CD4-positive, alpha-beta T cell treated with Interleukin-17A for 1 hour (primary cell): ENCODE measurements around the gene B4GALT5.
"Not testable (repeated sequence)": the region's sequence is repeated elsewhere in the genome, so short reads cannot be mapped to it uniquely, and the experiment has no call there.

Experiments
- DNase-seq: peaks from one replicate; pipeline ENCODE4 v3.0.0-alpha.2; 2020

B4GALT5 gene

DNA sequence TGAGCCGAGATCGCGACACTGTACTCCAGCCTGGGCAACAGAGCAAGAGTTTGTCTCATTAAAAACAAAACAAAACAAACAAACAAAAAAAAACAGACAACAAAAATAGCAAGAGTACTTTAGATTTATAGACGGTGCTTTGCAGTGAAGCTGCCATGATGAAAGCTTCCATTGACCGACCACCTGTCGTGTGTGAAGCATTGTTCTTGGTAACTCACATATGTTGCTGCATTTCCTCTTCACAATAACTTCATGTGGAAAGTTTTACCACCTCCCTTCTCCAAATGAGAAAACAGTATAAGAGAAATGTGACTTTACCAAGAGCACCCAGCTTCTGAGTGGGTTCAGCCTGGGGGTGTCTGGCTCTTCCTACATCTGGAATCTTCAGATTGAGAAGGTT lies 89.4 kb downstream of the B4GALT5 start:
- DNase-seq: no peak

DNA sequence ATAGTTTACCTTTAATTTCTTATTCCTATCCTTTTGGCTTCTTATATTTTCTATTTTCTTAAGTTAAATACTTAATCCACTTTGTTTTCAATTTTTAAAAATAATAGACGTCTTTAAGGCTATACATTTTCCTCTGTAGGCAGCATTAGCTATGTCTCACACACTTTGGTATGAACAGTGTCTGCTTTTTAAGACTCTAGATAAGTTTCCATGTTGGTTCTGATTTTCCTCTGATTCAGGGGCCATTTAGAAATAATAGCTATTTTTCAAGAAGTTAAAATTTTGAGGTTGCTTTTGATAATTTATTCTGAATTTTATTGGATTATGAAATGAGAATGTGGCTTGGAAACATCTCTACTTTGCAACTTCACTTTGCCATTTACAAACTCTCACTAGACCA lies 91.4 kb downstream of the B4GALT5 start:
- DNase-seq: no peak

DNA sequence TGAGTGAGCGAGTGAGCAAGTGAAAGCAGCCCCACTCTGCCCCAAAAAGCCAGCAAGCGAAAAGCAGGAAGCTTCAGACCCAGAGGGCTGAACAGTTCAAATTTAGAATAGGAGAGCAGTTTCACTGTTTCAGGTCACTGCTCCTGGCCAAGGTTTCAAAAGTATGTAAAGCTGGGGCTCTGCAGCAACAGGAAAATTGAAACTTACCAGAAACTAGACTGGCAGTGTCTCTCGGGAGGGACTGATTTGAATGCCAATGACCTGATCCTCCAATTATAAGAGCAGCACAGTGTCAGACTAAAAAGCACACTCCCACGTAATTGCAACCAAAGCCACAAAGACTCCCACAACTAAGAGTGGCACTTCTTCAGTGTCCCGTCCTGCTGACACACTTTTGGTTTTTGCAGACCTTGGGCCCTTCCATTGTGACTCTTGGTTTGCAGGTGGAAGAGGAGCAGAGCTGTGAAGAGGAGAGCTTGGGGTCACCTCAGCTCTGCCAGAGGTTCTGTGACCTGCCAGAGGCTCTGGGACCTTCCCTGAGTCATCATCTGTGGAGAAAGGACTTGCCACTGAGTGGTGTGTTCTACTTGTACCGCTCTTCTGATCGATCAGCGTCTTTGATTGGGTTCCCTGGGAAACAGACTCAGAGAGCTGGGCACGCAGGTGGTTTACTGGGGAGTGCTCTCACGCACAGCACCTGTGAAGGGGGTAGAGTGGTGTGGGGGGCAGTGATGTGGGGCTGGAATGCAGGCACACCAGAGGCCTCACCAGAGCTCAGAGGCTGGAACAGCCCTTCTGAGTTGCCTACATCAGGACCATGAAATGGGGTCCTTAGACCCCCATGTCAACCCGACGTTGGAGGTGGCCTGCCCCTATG lies 93.1 kb downstream of the B4GALT5 start:
- no peak for DNase-seq

DNA sequence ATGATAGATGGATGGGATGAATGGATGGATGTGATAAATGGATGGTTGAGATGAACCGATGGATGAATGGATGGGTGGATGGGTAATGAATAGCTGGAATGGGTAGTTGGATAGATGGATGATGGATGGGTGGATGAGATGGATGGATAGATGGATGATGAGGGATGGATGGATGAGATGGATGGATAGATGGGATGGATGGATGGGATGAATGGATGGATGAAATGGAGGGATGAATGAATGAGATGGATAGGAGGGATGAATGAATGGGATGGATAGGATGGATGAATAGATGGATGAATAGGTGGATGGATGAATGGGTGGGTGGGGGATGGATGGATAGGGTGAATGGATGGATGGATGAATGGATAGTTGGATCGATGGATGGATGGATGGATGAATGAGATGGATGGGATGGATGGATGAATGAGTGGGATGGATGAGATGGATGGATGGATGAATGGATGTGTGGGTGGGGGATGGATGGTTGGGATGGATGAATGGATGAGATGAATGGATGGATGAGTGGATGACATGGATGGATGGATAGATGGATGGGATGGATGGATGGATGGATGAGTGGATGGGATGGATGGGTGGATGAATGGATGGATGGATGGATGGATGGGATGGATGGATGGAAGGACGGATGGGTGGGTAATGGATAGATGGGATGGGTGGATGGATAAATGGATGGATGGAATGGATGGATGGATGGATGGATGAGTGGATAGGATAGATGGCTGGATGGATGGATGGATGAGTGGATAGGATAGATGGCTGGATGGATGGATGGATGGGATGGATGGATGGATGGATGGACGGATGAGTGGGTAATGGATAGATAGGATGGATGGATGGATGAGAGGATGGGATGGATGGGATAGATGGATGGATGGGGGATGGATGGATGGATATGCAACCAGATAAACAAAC lies 94.3 kb downstream of the B4GALT5 start:
- DNase-seq: no peak

DNA sequence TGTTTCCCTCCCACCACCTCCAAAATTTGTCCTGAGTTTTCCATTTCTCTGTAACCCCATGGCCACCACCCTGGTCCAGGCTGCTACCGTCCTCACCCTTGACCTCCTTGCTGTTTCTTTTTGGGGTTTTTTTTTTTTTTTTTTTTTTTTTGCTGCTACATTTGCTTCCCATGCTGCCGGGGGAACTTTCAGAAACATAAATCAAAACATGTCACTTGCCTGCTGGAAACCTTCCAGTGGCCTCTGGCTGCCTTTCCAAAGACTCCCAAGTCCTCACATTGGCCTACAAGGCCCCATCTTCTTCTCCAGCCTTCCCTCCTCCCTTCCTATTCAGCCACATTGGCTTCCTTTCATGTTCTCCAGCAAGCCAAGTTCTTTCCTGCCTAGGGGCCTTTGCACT lies 95.4 kb downstream of the B4GALT5 start:
- DNase-seq: no peak

DNA sequence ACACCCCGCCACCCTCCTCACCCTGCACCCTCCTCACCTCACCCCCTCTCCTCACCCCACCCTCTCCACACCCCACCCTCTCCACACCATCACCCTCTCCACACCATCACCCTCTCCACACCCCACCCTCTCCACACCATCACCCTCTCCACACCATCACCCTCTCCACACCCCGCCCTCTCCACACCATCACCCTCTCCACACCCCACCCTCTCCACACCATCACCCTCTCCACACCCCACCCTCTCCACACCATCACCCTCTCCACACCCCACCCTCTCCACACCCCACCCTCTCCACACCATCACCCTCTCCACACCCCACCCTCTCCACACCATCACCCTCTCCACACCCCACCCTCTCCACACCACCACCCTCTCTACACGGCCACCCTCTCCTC lies 96.3 kb downstream of the B4GALT5 start:
- DNase-seq: not testable (repeated sequence)

DNA sequence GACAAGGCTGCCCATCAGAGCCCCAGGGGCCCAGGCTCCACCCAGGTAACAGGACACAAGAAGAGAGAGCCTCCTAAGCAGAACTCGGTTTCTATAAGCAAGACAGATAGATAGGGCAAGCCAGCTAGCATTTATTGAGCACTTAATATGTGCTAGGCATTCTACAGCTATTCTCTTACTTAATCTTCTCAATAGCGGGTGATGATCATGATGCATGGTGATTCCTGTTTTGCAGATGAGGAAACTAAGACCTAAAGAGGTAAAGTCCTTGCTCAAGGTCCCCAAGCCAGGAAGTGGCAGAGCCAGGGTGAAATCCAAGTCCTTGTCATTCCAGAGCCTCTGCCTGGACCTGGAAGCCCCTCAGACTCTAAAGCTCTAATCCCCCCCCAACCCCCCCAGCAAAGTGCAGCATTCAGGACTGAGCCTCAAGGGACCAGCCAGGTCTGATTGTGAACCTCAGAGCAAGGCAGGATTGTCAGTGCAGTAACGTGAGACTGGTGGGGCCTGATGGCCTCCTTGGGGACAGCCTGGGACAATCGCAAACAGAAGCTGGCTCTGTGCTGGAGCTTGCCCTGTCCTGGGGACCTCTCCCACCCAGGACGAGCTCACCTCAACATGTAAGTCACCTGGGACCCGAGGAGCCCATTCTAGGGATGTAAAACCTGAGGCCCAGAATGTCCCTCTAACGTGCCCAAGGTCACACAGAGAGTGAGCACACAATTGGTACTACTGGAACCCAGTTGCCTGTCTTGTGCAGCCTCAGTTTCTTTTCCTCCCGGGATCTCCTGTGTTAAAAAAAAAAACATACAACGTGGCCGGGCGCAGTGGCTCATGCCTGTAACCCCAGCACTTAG lies 97.3 kb downstream of the B4GALT5 start:
- DNase-seq: no peak

DNA sequence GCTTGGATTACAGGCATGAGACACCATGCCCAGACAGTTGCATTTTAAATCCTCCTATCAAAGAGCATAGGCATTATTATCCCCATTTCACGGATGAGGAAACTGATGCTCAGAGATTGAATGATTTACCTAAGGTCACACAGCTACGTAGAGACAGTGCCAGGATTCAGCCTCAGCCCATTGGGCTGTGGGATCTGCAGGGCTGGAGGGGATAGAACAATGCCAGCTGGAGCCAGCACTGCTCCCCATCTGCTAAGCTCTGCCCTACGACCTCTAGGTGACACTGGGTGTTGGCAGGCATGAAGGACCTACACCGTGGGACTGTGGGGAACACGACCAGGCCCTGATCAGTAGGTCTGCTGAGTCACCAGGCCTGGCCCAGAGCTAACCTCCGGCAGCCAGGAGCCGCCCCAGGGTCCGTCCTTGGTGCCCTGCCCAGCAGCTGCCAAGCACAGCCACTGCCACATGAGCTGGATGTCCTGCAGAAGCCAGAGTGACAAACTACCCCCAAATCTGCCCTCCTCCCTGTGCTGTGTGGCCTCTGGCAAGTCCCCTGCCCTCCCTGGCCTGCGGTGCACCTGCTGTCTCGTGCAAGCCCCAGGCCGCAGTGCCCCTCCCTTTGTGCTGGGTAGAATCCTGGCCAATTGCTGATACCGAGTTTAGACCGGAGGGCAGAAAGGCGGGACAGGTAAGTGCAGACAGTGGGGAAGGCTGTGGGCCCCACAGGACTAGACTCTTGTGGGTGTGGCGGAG lies 98.1 kb downstream of the B4GALT5 start:
- DNase-seq: no peak

DNA sequence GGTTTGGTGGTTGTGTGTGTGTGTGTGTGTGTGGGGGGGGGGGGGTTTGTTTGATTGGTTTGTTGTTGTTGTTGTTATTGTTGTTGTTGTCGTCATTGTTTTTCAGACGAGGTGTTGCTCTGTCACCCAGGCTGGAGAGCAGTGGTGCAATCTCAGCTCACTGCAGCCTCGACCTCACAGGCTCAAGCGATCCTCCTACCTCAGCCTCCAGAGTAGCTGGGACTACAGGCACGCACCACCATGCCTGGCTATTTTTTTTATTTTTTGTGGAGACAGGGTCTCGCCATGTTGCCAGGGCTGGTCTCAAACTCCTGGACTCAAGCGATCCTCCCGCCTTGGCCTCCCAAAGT lies 98.7 kb downstream of the B4GALT5 start:
- not testable (repeated sequence) for DNase-seq

DNA sequence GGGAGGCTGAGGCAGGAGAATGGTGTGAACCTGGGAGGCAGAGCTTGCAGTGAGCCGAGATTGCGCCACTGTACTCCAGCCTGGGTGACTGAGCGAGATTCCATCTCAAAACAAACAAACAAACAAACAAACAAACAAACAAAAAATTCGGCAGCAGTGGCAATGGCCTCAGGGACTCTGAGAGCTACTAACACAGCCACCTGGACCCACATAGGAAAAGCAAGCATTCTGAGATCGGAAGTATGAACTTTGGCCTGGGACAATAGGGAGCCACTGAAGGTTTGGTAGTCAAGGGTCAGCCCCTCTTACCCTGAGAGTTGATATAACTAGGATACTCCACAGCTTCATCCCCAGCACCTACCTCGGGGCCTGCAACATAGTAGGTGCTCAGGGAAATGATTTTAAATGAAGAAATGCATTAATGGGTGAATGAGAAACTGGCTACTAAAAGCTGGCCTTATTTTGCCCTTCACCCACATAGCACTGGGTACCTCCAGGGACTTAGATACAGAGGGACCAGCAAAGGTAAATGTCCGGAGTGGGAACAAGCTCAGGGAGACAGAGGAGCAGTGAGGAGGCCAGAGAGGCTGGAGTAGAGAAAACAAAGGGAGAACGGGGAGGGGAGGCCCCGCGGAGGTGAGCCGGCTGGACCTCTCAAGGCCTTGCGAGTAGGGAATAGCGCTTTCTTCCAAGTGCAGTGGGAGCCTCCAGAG lies 99.2 kb downstream of the B4GALT5 start:
- DNase-seq: no peak

DNA sequence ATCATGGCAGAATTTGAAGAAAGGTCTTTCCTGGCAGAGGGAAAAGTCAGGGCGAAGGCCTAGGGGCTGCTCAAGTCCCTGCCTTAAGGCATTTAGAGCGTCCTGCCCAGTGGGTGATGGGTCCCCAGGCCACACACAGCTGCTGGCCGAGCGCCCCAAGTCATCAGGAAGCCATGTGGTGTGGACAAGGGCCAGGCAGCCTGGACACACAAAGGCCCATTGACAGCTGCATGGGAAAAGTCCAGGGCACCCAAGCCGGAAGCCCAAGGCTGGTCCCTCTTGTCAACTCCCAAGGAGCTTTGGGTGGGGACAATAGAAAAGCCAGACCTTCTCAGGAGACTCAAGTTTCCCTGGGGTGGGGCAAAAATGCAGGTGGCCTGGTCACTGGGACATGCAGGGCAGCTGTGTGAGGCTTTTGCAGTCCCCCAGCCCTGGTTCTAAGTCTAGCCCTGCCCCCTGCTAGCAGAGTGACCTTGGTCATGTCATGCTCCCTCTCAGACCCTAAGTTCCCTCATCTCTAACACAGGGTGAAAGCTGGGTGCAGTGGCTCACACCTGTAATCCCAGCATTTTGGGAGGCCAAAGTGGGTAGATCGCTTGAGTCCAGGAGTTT lies 101.4 kb downstream of the B4GALT5 start:
- DNase-seq: no peak

DNA sequence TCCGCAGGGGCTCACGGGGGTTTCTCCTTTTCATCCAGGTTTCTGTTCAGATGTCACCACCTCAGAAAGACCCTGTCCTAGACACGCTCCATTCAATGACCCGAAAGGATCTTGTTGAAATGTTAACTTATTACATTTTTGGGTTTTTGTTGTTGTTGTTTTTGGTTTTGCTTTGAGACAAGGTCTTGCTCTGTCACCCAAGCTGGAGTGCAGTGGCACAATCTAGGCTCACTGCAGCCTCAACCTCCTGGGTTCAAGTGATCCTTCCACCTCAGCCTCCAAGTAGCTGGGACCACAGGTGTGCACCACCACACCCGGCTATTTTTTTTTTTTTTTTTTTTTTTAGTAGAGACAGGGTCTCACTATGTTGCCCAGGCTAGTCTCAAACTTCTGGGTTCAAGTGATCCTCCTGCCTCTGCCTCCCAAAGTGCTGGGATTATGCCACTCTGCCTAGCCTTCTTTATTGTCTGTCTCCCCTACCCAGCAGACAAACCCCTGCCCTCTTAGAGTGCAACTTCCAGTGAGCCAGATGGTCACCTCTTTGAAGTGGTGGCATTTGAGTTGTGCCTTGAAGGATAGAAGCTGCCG lies 102.0 kb downstream of the B4GALT5 start:
- DNase-seq: not testable (repeated sequence)

DNA sequence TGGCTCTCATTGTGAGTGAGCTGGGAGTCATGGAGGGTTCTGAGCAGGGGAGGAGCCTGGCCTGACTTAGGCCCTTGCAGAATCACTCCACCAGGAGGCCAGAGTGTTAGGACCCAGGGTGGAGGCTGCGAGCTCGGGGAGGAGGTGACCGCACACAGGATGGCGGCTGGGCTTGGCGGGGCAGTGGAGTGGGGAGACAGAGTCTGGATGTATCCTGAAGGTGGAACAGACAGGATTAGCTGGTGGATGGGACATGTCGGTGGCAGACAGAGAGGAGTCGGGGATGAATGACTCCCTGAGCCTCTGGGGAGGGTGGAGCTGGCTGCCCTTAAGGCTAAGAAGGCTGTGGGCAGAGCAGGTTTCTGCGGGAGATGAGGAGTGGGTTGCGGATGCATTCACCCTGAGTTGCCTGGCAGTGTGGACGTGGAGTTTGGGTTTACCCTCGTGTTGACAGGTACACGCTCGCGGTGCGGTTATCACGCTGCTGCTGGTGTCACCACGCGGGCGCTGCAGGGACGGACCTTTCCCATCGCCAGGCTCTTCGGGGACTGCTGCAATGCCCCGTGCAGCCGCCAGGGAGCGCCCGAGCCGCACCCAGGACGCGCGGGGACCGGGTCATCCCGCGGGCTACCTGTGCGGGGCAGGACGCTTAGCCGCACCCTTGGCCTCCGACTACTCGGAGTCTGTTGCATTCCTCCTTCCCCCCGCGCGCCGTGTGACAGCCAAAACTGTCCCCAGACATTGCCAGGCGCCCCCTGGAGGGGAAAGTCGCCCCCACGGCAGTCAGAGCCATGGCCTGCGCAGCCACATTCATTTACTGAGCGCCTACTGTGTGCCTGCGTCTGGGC lies 102.8 kb downstream of the B4GALT5 start:
- peak; percentile 81 for DNase-seq

DNA sequence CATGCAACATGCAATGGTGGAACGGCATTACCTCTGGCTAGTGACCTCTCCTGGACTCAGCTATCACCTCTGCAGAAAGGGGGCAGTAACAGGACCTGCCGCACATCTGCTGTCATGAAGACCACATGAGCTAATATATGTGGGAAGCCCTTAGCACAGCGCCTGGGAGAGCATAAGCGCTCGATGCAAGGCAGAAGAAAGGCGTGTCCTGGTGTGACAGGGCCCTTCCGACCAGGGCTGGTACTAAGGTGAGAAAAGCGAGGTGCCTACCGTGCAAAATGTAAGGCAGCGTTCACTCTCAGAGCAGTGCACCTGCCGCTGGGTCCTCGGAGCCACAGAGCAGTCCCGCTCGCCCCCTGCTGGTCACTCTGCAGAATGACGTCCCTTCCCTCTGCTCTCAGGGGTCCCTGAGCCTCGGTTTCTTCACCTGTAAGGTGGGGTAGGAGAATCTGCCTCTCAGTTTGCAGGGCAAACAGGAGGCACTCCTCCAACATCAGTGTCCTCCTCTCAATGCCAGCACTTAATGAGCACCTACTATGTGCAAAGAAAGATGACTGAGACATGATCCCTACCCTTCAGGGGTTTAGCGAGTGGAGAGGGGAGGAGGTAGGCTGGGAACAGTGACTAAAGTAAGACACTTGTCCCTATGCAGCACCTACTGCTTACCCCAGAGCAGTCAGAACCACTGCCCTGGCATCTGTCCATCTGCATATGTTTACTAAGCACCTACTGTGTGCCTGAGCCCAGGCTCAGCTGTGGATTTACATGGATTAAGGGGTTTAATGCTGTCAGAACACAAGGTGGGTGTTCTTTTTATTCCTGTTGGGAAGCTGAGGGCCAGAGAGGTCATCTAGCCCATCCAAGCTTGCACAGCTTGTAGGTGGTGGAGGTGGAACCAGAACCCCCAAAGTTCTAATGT lies 104.7 kb downstream of the B4GALT5 start:
- peak; percentile 75 for DNase-seq

DNA sequence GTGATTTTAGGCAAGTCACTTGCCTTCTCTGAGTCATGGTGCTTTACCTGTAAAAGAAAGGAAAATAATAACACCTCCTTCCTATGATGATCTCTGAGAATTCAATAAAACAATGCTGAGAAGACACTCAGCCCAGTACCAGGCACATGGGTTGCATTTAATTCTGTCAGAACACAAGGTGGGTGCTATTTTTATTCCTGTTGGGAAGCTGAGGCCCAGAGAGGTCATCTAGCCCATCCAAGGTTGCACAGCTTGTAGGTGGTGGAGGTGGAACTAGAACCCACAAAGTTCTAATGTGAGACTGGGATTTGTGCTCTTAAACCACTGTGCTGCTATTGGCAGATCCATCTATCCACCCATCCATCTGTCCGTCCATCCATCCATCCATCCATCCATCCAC lies 106.1 kb downstream of the B4GALT5 start:
- DNase-seq: no peak

DNA sequence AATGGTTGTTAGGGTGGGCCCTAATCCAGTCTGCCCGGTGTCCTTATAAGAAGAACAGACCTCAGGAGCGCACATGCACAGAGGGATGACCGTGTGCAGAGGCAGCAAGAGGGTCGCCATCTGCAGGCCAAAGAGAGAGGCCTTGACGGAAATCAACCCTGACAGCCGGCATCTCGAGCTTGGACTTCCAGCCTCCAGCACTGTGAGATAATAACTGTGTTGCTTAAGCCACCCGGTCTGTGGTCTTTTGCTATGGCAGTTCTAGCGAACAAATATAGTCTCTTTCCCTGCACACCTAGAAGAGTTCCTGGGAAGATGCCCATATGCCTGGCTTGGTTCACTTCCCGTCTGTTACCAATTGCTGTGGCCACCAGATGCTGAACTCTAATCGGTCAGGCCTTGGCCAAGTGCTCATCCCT lies 110.5 kb downstream of the B4GALT5 start:
- no peak for DNase-seq

DNA sequence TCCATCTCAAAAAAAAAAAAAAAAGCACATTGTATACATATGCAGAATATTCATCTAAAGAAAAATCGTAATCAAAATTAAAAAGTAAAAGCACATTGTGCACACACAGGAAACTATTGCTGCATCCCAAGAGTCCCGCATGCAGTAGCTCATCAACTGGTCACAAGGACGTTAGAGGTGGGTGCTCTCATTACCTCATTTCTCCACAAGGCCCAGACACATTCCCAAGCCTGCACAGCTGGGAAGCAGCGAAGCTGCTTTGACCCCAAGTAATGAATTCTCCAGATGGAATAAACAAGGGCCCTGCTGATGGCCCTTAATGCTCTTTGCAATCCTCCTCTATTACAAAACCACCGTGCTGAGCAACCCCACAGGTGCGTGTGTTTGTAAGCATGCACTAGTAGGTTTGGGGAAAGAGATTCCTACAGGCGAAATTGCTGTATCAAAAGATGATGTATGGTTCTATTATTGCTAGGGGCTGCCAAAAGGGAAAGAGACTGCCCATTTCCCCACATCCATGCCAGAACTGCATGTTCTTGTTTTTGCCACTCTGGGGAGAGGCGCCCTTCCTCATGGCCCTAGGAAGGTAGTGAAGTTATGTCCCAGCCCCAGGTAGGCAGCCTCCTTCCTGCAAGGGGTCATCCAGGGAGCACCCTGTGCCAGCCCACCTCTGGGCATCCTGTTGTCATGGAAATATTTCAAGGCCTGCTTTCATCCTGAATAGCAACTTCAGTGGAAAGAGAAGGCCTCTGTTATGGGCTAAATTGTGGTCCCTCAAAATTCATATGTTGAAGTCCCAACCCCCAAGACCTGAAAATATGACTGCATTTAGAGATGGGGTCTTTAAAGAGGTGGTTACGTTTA lies 111.1 kb downstream of the B4GALT5 start:
- DNase-seq: no peak
